ENCODE data around the gene ARAP1.

Gene ARAP1

GRCh38 chr11:72742513-72743320, 9.5 kb downstream of the ARAP1 start:
- DNase-seq (ENCODE audit: low spot score) = no peak

GRCh38 chr11:72741849-72742512, 10.2 kb downstream of the ARAP1 start:
- no peak for DNase-seq (ENCODE audit: low spot score)

- no peak for DNase-seq (ENCODE audit: low spot score)
Measured at GRCh38 chr11:72741429-72741833, 10.8 kb downstream of the ARAP1 start.

- no peak for DNase-seq (ENCODE audit: low spot score)
Measured at GRCh38 chr11:72740562-72741428, 11.4 kb downstream of the ARAP1 start.

- DNase-seq (ENCODE audit: low spot score) = no peak
Measured at GRCh38 chr11:72740060-72740424, 12.2 kb downstream of the ARAP1 start.

GRCh38 chr11:72739240-72740059, 12.8 kb downstream of the ARAP1 start:
- no peak for DNase-seq (ENCODE audit: low spot score)

- DNase-seq (ENCODE audit: low spot score) = no peak
Measured at GRCh38 chr11:72738199-72739141, 13.7 kb downstream of the ARAP1 start.

GRCh38 chr11:72737336-72737735, 14.9 kb downstream of the ARAP1 start:
- no peak for DNase-seq (ENCODE audit: low spot score)

GRCh38 chr11:72736452-72737069, 15.6 kb downstream of the ARAP1 start:
- DNase-seq (ENCODE audit: low spot score) = peak; percentile 69

GRCh38 chr11:72735495-72736027, 16.6 kb downstream of the ARAP1 start:
- no peak for DNase-seq (ENCODE audit: low spot score)

- no peak for DNase-seq (ENCODE audit: low spot score)
Measured at GRCh38 chr11:72732329-72732728, 19.9 kb downstream of the ARAP1 start.

- no peak for DNase-seq (ENCODE audit: low spot score)
Measured at GRCh38 chr11:72730737-72731136, 21.5 kb downstream of the ARAP1 start.

- no peak for DNase-seq (ENCODE audit: low spot score)
Measured at GRCh38 chr11:72730243-72730642, 22.0 kb downstream of the ARAP1 start.

- no peak for DNase-seq (ENCODE audit: low spot score)
Measured at GRCh38 chr11:72727521-72727920, 24.7 kb downstream of the ARAP1 start.

GRCh38 chr11:72726266-72727220, 25.7 kb downstream of the ARAP1 start:
- DNase-seq (ENCODE audit: low spot score) = no peak

- DNase-seq (ENCODE audit: low spot score) = no peak
Measured at GRCh38 chr11:72725724-72726028, 26.5 kb downstream of the ARAP1 start.

- peak; percentile 89 for DNase-seq (ENCODE audit: low spot score)
Measured at GRCh38 chr11:72724851-72725723, 27.1 kb downstream of the ARAP1 start.

GRCh38 chr11:72724021-72724551, 28.1 kb downstream of the ARAP1 start:
- no peak for DNase-seq (ENCODE audit: low spot score)

Data from CD4-positive, alpha-beta T cell treated with Interleukin-2 at 100 ng/mL for 4 hours (primary cell).